Measurements from ENCODE around the gene MYO5A. TPM values are rescaled to one million over a fixed set of nuclear protein-coding genes. Genes with fewer than 3 reads are reported as not detected.
A peak's percentile ranks its signal among the peaks of the same experiment; 100 is the strongest.

The MYO5A gene
- total and polyA plus RNA-seq, 4 donors = 47.8 to 119 (median 88.4) TPM

GRCh38 chr15:52278636-52279367, 249.9 kb downstream of the MYO5A start:
- no peak overlapping the region for H3K4me3 ChIP-seq (ENCODE audit: low read depth, low read length)
- peaks cover 5% of the 10 kb centered on the region for H3K36me3 ChIP-seq (ENCODE audit: control insufficient read depth, insufficient read depth, low read length)
- no peaks in the 10 kb centered on the region for H3K4me1 ChIP-seq (ENCODE audit: control insufficient read depth, insufficient read depth, low read length)
- no peaks in the 10 kb centered on the region for H3K9me3 ChIP-seq (ENCODE audit: control insufficient read depth, insufficient read depth, low read length)
- no peak for DNase-seq (ENCODE audit: low read depth in 4 of 6, low spot score in 6 of 6)
- H3K27me3 ChIP-seq (ENCODE audit: control insufficient read depth, insufficient read depth, low read length) = no peaks in the 10 kb centered on the region
- 94% methylated on average over 2 of the region's 13 CpGs for WGBS (ENCODE audit: insufficient coverage)
- no peak overlapping the region for H3K27ac ChIP-seq (ENCODE audit: low read depth, low read length)

- H3K4me3 ChIP-seq (ENCODE audit: low read depth, low read length) = no peak overlapping the region
- H3K4me1 ChIP-seq (ENCODE audit: control insufficient read depth, insufficient read depth, low read length) = no peaks in the 10 kb centered on the region
- H3K9me3 ChIP-seq (ENCODE audit: control insufficient read depth, insufficient read depth, low read length) = no peaks in the 10 kb centered on the region
- WGBS (ENCODE audit: insufficient coverage) = 60% methylated on average over 2 of the region's 3 CpGs
- no peak overlapping the region for H3K27ac ChIP-seq (ENCODE audit: low read depth, low read length)
- no peaks in the 10 kb centered on the region for H3K27me3 ChIP-seq (ENCODE audit: control insufficient read depth, insufficient read depth, low read length)
- DNase-seq (ENCODE audit: low read depth in 4 of 6, low spot score in 6 of 6) = no peak
- H3K36me3 ChIP-seq (ENCODE audit: control insufficient read depth, insufficient read depth, low read length) = peaks cover 5% of the 10 kb centered on the region
Measured at GRCh38 chr15:52278135-52278534, 250.5 kb downstream of the MYO5A start.

- Histone ChIP-seq H3K9me3 (ENCODE audit: control insufficient read depth, insufficient read depth, low read length) (no peaks in the 10 kb centered on the region), H3K27me3 (ENCODE audit: control insufficient read depth, insufficient read depth, low read length) (no peaks in the 10 kb centered on the region), H3K4me1 (ENCODE audit: control insufficient read depth, insufficient read depth, low read length) (no peaks in the 10 kb centered on the region), H3K4me3 (ENCODE audit: low read depth, low read length) (no peak overlapping the region), H3K27ac (ENCODE audit: low read depth, low read length) (no peak overlapping the region), H3K36me3 (ENCODE audit: control insufficient read depth, insufficient read depth, low read length) (peaks cover 5% of the 10 kb centered on the region)
- DNase-seq (ENCODE audit: low read depth in 4 of 6, low spot score in 6 of 6) = no peak
- 92% methylated on average over 8 of the region's 9 CpGs for WGBS (ENCODE audit: insufficient coverage)
Measured at GRCh38 chr15:52277575-52277974, 251.1 kb downstream of the MYO5A start.

GRCh38 chr15:52276256-52276770, 252.4 kb downstream of the MYO5A start:
- H3K4me3 ChIP-seq (ENCODE audit: low read depth, low read length) = no peak overlapping the region
- H3K27me3 ChIP-seq (ENCODE audit: control insufficient read depth, insufficient read depth, low read length) = no peaks in the 10 kb centered on the region
- peaks cover 5% of the 10 kb centered on the region for H3K36me3 ChIP-seq (ENCODE audit: control insufficient read depth, insufficient read depth, low read length)
- WGBS (ENCODE audit: insufficient coverage) = 80% methylated on average over 6 of the region's 7 CpGs
- H3K27ac ChIP-seq (ENCODE audit: low read depth, low read length) = no peak overlapping the region
- no peaks in the 10 kb centered on the region for H3K9me3 ChIP-seq (ENCODE audit: control insufficient read depth, insufficient read depth, low read length)
- peak in 1 of 6 donors; percentile 75 for DNase-seq (ENCODE audit: low read depth in 4 of 6, low spot score in 6 of 6)
- no peaks in the 10 kb centered on the region for H3K4me1 ChIP-seq (ENCODE audit: control insufficient read depth, insufficient read depth, low read length)

- 80% methylated on average over 8 of the region's 11 CpGs for WGBS (ENCODE audit: insufficient coverage)
- no peak overlapping the region for H3K27ac ChIP-seq (ENCODE audit: low read depth, low read length)
- H3K27me3 ChIP-seq (ENCODE audit: control insufficient read depth, insufficient read depth, low read length) = no peaks in the 10 kb centered on the region
- no peak for DNase-seq (ENCODE audit: low read depth in 4 of 6, low spot score in 6 of 6)
- H3K4me3 ChIP-seq (ENCODE audit: low read depth, low read length) = no peak overlapping the region
- peaks cover 16% of the 10 kb centered on the region for H3K4me1 ChIP-seq (ENCODE audit: control insufficient read depth, insufficient read depth, low read length)
- H3K9me3 ChIP-seq (ENCODE audit: control insufficient read depth, insufficient read depth, low read length) = no peaks in the 10 kb centered on the region
- H3K36me3 ChIP-seq (ENCODE audit: control insufficient read depth, insufficient read depth, low read length) = peaks cover 3% of the 10 kb centered on the region
Measured at GRCh38 chr15:52263563-52264282, 265.0 kb downstream of the MYO5A start.

- no peaks in the 10 kb centered on the region for H3K27me3 ChIP-seq (ENCODE audit: control insufficient read depth, insufficient read depth, low read length)
- 80% methylated on average over 1 of the region's 5 CpGs for WGBS (ENCODE audit: insufficient coverage)
- H3K4me3 ChIP-seq (ENCODE audit: low read depth, low read length) = no peak overlapping the region
- H3K9me3 ChIP-seq (ENCODE audit: control insufficient read depth, insufficient read depth, low read length) = no peaks in the 10 kb centered on the region
- peak overlapping the region; percentile 55 for H3K27ac ChIP-seq (ENCODE audit: low read depth, low read length)
- peaks cover 22% of the 10 kb centered on the region for H3K4me1 ChIP-seq (ENCODE audit: control insufficient read depth, insufficient read depth, low read length)
- H3K36me3 ChIP-seq (ENCODE audit: control insufficient read depth, insufficient read depth, low read length) = peaks cover 3% of the 10 kb centered on the region
- DNase-seq (ENCODE audit: low read depth in 4 of 6, low spot score in 6 of 6) = no peak
Measured at GRCh38 chr15:52262364-52262763, 266.3 kb downstream of the MYO5A start.

GRCh38 chr15:52261498-52262242, 267.0 kb downstream of the MYO5A start:
- H3K9me3 ChIP-seq (ENCODE audit: control insufficient read depth, insufficient read depth, low read length) = no peaks in the 10 kb centered on the region
- peaks cover 3% of the 10 kb centered on the region for H3K36me3 ChIP-seq (ENCODE audit: control insufficient read depth, insufficient read depth, low read length)
- WGBS (ENCODE audit: insufficient coverage) = 11% methylated on average over 3 of the region's 8 CpGs
- peak in 3 of 6 donors; percentile 33 to 76 (median 76) for DNase-seq (ENCODE audit: low read depth in 4 of 6, low spot score in 6 of 6)
- no peaks in the 10 kb centered on the region for H3K27me3 ChIP-seq (ENCODE audit: control insufficient read depth, insufficient read depth, low read length)
- peak overlapping the region; percentile 55 for H3K27ac ChIP-seq (ENCODE audit: low read depth, low read length)
- no peak overlapping the region for H3K4me3 ChIP-seq (ENCODE audit: low read depth, low read length)
- H3K4me1 ChIP-seq (ENCODE audit: control insufficient read depth, insufficient read depth, low read length) = peaks cover 26% of the 10 kb centered on the region

- H3K36me3 ChIP-seq (ENCODE audit: control insufficient read depth, insufficient read depth, low read length) = peaks cover 3% of the 10 kb centered on the region
- WGBS (ENCODE audit: insufficient coverage) = 90% methylated on average over 8 of the region's 10 CpGs
Measured at GRCh38 chr15:52261026-52261425, 267.7 kb downstream of the MYO5A start.

GRCh38 chr15:52259503-52259902, 269.2 kb downstream of the MYO5A start:
- WGBS (ENCODE audit: insufficient coverage) = 40% methylated on average over 1 of the region's 4 CpGs

More at GRCh38 chr15:52261026-52261425, 267.7 kb downstream of the MYO5A start:
- no peak overlapping the region for H3K4me3 ChIP-seq (ENCODE audit: low read depth, low read length)
- H3K27me3 ChIP-seq (ENCODE audit: control insufficient read depth, insufficient read depth, low read length) = no peaks in the 10 kb centered on the region
- DNase-seq (ENCODE audit: low read depth in 4 of 6, low spot score in 6 of 6) = no peak
- no peaks in the 10 kb centered on the region for H3K9me3 ChIP-seq (ENCODE audit: control insufficient read depth, insufficient read depth, low read length)
- H3K27ac ChIP-seq (ENCODE audit: low read depth, low read length) = peak overlapping the region; percentile 49
- H3K4me1 ChIP-seq (ENCODE audit: control insufficient read depth, insufficient read depth, low read length) = peaks cover 26% of the 10 kb centered on the region

More at GRCh38 chr15:52259503-52259902, 269.2 kb downstream of the MYO5A start:
- Histone ChIP-seq H3K9me3 (ENCODE audit: control insufficient read depth, insufficient read depth, low read length) (no peaks in the 10 kb centered on the region), H3K27ac (ENCODE audit: low read depth, low read length) (no peak overlapping the region), H3K36me3 (ENCODE audit: control insufficient read depth, insufficient read depth, low read length) (no peaks in the 10 kb centered on the region), H3K27me3 (ENCODE audit: control insufficient read depth, insufficient read depth, low read length) (no peaks in the 10 kb centered on the region), H3K4me1 (ENCODE audit: control insufficient read depth, insufficient read depth, low read length) (peaks cover 26% of the 10 kb centered on the region), H3K4me3 (ENCODE audit: low read depth, low read length) (no peak overlapping the region)
- no peak for DNase-seq (ENCODE audit: low read depth in 4 of 6, low spot score in 6 of 6)
